Activated CD8-positive, alpha-beta memory T cell treated with anti-CD3 and anti-CD28 coated beads, Interleukin-2, amount 50 U/mL, for 24 hours (primary cell): ENCODE results near the gene IKBKG.
"Not testable (repeated sequence)": the region's sequence is repeated elsewhere in the genome, so short reads cannot be mapped to it uniquely, and the experiment has no call there.

ENCODE experiments used
- DNase-seq: peaks from one replicate; pipeline ENCODE4 v3.0.0-alpha.2; 2020; ENCODE audit errors: extremely low read depth

Gene IKBKG, protein sequence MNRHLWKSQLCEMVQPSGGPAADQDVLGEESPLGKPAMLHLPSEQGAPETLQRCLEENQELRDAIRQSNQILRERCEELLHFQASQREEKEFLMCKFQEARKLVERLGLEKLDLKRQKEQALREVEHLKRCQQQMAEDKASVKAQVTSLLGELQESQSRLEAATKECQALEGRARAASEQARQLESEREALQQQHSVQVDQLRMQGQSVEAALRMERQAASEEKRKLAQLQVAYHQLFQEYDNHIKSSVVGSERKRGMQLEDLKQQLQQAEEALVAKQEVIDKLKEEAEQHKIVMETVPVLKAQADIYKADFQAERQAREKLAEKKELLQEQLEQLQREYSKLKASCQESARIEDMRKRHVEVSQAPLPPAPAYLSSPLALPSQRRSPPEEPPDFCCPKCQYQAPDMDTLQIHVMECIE

DNA sequence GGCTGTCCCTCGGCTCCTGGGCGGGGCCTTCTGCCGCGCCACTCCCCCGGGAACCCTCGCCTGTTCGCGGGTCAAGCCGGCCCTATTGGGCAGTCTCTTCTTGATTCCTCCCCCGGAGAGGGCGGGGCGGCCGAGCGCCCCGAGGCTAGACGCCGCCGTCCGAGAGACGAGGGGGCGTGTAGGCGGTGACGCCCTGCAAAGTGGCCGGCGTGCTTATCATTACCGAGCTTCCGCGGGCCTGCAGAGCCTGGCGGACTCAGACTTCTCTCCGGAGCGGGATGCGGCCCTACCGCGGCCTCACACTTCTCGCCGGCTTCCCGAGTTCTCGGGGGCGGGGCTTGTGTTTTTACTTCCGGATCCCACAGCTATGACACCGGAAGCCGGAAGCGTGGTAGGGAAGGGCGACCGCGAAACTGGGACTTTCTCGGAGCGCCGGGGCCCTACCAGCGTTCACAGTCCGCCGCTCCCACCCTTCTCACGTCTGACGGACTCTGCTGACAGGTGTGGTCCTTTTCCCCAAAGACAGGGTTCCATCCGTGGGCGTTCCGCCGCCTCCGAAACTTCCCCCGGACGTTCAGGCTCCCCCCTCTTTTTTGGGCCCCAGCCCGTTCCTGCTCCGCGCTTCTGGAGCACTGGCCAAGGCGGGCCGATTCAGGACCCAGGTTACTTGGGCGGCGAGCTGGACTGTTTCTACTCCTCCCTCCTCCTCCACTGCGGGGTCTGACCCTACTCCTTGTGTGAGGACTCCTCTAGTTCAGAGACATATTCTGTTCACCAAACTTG lies at the start of gene IKBKG:
Gene IKBKG (plus strand): TSS at position 376 of the 783 bp plus-strand sequence. CDS start 4,383 bp downstream, outside the sequence.
- DNase-seq = peak; percentile 58

DNA sequence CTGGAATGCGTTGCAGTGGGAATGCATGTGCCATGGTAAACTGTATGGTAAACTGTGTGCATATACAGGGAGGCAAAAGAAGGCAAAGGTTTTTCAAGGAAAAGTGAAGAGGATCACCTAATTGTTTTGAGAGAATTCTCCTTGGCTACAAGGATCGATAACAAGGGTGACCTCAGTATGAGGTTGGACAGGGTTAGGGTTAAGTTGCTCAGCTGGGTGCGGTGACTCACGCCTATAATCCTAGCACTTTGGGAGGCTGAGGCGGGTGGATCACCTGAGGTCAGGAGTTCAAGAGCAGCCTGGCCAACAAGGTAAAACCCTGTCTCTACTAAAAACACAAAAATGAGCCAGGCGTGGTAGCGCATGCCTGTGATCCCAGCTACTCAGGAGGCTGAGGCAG lies 46.0 kb upstream of the IKBKG start:
- not testable (repeated sequence) for DNase-seq

DNA sequence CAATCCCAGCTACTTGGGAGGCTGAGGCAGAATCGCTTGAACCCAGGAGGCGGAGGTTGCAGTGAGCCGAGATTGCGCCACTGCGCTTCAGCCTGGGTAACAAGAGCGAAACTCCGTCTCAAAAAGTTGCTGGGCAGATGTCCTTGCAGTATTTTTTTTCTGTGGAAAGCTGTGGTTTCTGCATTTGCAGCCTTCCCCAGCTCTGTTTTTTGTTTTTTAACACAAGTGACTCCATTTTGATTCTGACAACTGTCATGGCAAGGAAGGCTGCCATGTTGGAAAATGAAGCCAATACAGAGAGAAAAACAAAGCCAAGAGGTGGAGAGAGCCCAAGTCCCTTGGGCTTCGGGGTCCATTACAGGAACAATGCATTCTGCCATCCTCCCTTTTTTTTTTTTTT lies 45.3 kb upstream of the IKBKG start:
- no peak for DNase-seq

DNA sequence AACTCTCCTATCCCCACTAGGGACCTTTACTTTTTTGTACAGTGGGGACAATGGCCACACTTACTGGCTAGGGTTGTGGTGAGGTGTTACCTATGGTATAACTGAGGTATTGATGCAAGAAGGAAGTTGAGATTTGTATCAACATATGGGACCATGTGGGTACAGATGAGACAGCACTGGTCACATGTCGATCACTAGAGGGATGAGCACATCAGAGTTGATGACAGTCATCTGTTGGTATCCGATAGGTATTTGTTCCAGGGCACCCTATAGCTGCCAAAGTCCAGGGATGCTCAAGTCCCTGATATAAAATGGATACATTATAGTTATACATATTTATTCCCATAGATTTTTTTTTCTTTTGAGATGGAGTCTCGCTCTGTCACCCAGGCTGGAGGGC lies 44.4 kb upstream of the IKBKG start:
- no peak for DNase-seq

DNA sequence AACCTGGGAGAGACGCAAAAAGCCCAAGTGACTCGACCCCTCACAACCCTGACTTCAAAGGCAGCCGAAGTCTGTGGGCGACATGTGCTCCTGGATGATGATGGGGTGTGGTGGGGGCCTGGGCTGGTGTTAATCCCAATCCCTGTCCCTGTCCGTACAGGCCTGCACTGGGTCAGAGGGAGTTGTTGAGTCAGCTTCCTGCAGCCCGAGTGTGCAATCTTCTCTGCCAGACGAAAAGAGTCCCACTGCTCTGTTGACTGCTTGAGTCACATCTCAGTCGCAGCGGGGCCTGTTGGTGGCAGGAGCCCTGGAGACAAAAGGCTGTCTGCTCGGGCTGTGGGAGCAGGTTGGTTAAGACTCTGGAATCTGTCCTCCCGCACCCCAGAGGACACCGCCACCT lies 41.7 kb upstream of the IKBKG start:
- DNase-seq = no peak

DNA sequence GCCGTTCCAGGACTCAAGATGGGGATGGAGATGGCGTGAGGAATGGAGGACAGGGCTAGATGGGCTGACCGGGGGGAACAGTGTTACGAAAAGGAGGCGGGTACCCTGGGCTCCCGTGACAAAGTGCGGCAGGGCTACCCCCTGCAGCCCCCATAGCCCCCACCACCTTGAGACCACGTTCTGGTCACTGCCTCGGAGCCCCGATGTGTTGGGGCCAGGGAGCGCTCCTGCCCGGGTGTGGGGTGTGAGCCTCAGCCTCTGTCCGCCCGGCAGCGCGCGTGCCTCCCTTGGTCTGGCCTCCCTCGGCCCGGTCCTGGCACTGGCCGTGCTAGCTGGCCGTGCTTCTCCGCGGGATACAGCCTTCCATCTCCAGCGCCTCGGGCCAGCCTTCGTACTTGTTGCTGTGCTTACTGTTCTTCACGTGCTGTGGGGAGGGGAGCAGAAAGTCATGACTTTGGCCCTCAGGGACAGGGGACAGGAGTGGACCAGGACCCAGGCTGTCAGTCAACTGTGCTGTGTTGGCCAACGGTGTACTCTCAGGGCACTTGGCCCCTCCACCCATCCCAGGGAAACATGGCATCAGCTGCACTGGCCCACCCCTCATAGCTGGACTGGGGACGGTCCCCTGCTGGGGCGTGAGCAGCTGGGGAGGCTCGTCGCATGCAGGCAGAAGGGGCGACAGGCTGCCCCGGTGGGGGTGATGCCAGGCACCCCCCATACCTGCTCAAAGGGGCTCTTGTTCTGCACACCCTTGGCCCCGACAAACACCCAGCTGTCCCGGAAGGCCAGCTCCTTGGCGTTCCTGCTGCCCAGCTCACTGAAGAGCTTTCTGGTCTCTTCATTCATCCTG lies 40.7 kb upstream of the IKBKG start:
- no peak for DNase-seq

DNA sequence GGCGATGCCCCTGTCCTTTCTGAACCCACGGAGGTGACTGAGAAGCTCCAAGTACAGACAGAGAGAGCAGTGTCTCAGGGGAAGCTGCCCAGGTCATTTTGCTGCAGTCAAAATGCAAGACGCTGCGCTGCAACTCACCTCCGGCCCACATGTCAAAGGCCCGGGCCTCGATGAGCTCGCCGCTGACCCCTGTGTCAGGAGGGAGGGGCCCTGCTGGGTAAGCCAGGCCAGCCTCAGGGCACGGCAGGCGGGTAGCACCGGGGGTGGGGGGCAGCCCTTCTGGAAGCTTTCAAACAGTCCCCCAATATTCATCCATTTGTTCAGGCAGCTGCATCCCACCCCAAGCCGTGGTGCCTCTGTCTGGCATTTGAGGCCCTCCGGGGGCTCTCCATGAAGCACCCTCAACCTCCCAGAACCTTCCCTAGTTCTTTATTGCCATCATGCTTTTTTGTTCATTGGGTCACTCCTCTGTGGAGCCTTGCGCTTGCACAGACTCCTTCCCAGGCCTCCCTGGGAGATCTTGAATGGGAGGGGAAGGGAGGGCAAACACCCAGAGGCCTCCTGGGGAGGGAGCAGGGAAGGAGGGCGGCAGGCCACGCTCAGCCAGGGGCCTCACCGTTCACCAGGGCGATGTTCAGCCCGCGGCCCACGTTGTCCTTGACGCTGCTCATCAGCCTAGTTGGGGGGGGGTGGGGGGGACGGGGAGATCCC lies 39.6 kb upstream of the IKBKG start:
- DNase-seq = no peak

DNA sequence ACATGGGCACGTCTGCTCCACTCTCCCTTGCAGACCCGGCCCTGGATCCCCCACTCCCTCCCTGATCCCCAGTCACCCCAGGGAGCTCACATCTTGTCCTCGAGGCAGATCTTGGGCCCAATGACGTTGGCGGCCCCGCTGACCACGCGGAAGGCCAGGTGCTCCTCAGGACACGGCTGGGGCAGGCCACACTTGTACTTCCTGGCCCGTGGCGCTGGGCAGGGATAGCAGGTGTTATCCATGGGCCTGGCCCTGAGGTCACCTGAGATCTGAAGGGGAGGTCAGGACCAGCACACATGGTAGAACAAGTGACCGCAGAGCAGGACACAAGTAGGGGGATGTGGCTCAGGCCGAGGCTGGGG lies 39.1 kb upstream of the IKBKG start:
- DNase-seq = no peak

DNA sequence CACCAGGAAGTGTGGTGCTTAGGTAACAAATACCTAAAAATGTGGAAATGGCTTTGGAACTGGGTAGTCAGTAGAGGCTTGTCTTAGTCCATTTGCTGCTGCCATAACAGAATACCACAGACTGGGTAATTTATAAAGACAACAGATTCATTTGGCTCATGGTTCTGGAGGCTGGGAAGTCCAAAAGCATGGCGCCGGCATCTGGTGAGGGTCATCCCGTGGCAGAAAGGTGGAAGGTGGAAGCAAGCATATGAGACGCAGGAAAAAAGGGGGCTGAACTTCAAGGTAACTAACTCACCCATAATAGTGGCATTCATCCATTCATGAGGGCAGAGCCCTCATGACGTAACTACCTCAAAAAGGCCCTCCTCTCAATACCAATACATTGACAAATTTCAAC lies 38.0 kb upstream of the IKBKG start:
- no peak for DNase-seq

DNA sequence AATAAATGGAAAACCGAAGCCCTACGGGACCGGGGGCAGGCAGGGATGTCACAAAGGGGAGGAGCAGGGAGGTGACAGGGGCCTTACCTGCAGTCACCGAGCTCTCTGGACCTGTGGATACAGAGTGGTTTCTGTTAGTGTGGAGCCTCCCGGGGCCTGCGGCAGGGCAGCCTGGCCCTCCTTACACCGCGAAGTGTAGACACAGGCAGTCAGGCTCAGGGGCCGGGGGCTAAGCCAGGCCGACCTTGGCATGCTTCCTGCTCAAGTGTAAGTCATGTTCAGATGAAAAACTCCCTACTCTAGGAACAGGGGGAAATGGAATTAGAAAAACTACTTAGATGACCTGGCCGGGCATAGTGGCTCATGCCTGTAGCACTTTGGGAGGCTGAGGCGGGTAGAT lies 35.7 kb upstream of the IKBKG start:
- DNase-seq = no peak

DNA sequence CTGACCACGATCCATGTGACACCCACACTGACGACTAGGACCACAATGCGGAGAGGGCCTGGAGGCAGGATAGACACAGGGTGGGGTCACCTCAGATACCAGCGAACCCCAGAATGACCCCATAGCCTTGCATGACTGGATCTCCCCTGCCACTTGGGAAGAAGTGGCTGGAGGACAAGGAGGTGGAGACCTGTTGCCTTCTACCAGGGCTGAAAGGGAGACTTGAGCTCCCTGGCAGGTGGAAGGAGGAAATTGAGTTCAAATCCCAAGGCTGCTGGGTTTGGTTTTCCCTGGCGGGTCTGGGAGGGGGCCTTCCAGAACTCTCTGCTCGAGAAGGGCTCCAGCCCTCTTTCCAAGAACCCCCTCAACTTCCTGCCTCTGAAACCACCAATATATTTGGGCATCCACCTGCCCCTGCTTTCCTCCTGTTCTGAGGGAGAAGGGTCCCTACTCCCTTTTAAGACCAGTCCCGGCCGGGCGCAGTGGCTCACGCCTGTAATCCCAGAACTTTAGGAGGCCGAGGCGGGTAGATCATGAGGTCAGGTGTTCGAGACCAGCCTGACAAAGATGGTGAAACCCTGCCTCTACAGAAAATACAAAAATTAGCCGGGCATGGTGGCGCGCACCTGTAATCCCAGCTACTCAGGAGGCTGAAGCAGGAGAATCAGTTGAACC lies 34.4 kb upstream of the IKBKG start:
- DNase-seq = no peak

DNA sequence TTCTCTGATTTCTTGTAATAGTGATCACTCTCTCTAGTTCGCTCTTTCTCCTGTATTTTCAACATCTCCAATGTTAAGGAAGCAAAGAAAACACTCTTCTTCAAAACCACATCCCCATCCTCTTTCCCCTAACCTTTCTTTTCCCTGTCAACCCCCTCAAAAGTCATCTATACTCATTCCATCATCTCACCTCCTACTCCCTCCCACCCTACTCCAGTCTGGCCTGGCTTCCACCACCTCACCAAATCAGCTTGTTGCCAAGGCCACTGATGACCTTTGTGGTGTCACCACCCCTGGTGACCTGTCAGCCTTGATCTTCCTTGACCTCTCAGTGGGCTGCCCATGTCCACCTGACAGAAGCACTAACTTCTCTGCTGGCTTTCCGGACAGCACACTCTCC lies 33.7 kb upstream of the IKBKG start:
- no peak for DNase-seq

DNA sequence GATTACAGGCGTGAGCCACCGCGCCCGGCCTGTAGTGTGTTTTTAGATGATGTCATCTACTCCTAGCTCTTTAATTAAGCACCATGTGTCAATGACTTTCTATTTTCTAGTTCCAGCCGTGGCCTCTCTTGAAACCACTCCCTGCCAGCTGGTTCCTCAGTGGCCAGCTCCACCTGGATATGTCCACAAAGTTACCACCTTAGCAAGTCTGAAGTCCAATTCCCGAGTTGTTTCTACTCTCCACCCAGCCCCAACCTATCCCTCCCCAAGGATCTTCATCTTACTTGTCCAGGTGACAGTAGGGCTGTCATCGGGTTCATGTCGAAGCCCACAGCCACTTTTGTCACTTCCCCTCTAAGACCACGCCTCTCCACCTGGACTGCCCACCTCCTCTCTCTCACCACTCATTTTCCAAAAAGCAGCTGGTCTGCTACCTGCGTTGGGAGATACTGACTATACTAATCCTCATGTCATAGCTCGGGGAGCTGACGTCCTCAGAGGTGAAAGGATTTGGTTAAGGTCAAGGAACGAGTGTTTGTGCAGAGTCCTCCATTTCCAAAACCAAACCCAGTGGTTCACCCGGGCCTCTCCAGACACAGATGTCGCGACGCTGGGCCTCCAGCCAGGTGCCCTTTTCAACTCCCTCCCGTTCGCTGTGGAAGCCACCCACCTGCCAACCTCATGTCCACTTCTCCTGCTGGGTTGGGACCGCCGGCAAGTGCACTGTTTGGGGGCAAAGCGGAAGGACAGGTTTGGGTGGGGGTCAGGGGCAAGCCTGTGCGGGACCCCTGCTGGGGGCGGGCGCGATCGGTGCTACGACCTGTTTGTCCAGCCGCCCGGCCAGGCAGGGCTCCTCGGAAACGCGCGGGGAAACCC lies 32.1 kb upstream of the IKBKG start:
- no peak for DNase-seq

DNA sequence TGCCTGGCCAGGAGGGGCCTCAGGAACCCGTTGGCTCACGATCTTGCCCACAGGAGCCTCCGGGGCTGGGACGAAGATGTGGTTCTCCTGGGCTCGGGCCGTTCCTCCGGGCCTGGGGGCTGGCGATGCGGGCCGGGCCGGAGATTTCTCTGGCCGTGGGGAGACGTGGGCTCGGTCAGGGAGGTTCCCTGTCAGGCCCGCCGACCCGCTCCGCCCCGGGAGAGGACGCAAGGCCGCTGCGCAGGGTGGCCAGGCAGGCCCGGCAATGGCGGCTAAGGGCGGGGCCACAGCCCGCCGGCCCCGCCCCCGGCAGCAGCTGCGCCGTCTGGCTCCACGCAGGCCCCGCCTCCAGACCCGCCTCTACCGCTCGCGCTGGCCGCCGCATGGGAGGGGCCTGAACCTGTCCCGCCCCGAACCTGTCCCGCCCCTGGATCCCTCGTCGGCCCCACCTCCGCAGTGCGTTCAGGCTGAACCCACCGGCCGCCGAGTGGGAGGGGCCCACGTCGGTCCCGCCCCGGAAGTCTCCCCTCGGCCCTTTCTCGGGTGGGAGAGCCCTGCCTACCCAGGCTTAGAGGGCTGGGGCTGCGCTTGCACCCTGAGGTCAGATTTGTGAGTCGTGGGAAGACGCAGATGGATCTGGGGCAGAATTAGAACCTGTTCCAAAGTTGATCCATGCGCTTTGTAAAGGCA lies 31.3 kb upstream of the IKBKG start, which contains the start of gene FAM3A:
Gene FAM3A (minus strand): TSS at position 267 of the 690 bp plus-strand sequence. CDS start 460 bp downstream, outside the sequence.
- peak; percentile 75 for DNase-seq

DNA sequence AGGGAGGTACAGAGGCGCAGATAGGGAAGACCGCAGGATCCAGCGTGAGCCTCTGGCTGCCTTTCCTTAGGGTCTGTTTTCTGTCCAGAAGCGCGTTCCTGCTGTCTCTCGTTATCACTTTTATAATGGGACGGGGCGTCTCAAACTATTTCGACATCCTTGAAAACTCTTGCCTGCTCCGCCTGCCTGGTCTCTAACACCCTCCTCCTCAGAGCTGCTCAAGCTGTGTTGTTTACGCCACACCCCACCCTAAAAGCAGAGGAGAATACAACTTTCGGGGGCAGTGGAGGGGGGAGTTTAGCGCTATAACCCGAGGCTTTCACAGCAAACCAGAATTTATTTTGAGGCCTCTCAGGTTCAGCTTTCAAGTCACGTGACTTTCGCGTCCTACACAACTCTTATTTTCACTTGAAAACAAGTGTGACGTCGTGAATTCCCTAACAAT lies 30.7 kb upstream of the IKBKG start:
- no peak for DNase-seq

DNA sequence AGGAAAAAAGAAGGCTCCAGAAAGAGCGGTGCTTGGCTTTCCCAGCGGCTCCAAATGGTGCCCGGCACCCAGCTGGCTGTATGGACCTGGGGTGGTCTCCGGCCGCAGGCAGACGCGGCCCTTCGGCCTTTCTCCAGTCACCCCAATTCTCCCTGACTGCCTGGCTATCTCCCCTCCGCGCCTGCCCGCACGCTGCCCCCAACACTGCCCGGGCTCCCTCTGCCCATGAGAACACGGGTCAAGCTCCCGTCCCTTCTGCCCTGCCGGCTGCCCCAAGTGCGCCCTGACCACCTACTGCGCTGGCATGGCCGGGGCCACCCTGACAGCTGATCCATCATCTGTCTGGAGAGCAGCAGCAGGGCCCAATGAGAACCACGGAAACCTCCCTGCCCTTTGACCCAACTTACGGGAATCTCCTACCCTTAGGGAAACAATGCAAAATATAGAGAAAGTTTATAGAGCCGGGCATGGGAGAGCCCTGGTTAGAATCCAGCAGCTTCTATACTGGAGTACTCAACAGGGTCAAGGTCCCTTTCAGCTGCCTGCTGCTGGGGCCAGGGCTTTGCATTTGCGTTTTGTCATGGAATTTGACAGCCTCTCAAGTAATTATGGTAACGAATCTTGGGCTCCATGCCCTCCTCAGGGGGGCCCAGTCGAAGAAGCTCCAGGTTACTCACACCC lies 30.2 kb upstream of the IKBKG start:
- DNase-seq = no peak

DNA sequence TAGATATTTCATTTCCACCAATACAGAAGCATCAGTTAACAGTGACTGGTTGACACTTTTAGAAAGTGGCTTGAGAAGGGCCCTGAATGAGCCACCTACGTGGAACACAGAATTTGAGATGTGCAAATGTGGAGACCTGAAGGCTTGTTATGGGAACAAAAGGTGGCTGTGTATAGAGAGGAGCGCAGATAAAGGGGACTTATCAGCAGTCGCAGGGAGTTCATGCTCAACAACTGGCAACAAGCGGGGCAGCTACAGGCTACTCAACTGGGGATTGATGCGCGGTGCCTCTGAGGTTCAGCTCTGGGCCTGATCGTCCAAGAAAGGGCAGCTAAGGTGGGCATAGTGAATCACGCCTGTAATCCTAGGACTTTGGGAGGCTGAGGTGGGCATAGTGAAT lies 28.0 kb upstream of the IKBKG start:
- DNase-seq = no peak

DNA sequence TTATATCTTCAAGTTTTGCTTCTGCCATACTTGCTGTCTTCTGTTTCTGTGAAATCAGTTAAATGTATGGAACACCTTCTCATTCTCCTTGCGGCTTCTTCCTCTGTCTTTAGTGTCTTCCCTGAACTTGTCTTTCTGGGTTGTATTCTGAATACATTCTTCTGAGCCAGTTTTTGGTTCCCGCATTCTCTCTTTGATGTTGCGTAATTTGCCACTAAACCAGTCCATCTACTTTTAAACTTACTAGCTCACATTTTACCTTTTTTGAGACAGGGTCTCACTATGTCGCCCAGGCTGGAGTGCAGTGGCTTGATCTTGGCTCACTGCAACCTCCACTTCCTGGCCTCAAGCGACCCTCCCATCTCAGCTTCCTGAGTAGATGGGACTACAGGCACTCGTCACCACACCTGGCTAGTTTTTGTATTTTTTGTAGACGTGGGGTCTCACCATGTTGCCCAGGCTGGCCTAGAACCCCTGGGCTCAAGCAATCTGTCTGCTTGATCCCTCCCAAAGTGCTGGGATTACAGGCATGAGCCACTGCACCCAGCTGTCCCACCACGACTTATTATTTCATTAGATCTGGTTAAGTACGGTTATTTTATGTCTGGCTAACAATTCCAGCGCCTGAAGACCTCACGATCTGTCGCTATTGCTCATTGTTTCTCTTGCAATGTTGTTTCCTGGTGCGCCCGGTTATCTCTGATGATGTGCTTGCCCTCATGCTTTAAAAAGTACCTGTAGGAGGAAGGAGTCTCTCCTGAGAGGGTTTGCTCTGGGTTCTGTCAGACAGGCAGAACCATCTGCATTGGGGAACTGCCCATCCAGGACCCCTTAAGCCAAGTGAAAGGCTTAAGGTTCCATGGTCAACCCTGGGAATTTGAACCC lies 21.6 kb upstream of the IKBKG start:
- no peak for DNase-seq
